ENCODE results near the gene TNFRSF18.

The TNFRSF18 gene

DNA sequence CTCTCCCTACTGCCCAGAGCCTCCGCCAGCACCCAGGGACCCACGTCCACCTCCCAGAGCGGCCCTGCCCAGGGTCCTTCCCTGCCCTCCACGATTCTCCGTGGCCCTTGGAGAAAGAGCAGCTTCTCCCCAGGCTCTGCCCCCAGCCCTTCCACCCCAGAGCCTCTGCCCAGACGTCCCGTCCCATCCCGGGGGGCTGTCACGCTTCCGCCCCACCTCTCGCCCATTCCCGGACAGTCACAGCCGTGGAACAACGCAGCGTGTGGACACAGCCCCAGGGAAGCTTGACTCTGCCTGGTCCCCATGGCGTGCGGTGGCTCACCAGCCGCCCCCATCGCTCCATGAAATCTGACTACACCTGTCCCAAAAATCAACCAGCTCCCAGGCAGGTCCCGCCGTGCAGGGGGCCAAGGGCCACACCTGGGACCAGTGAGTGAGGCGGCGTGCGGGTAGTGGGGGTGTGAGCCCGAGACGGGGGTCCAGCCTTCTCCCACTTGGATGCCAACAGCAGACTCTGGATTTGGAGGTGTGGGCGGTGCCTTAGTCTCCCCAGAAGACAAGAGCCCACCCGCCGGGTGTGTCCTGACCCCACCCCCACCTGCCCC lies 45.2 kb downstream of the TNFRSF18 start:
- no peak for DNase-seq

DNA sequence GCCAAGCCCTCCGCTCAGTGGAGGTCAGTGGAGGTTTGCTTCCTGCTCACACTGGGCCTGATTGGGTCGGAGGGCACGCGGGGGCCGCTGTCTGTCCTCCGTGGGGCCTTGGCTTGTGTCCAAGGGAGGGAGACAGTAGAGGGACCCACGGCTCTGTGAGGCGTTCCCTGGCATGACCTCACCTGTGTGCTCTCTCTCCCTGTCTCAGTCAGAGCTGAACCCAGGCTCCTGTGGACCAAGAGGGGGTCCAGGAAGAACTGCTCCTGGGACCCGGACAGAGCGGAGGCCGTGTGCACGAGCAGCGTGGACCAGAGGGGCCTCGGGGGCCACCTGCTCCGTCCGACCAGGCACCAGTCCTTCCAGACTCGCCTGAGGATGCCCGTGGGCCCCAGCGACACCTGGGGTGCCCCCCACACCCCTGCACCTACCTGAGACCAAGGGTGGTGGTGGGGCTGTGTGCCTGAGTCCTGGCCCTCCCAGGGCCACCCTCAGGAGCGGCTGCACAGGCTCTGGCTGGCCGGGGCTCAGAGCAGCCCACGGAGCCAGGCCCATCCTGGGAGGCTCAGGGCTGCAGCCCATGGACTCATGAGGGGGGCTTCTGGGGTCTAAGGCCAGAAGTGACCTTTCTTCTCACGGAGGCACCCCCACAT lies 46.0 kb downstream of the TNFRSF18 start:
- no peak for DNase-seq

DNA sequence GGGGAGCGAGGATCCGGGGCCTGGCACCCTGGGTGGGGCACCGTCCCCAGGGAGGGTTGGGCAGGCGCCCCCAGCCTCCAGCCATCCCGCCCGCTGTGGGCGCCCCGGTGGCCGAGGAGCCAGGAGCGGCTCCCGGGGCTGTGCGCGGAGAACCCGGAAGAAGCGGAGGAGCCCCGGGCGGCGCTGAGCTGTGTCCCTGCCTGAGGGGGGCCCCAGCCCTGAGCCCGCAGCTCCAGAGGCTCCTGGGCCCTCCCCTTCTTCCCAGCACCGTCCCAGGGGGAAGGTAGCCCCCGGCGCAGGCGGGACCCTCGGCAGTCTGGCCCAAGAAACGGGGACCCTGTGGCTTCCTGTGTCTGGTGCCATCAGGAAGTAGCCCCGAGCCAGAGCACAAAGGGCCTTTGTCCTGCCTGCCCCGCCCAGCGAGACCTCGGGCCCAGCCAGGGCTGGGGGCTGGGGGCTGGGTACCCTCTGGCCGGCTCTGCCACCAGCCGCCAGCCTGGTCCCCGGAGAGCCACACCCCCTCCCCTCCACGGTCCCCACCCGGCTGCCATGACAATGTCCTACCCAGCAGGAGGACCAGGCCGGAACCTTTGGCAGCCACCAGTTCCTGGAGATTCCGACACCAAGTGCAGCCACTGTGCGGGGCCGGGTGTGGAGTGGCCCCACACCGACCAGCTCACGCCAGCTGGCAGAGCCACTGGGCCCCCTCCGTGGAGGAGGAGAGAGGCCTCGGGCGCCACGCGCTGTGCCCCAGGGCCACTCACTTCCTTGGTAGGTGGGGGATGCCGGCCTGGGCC lies 48.3 kb downstream of the TNFRSF18 start:
- DNase-seq, result peak; percentile 55

DNA sequence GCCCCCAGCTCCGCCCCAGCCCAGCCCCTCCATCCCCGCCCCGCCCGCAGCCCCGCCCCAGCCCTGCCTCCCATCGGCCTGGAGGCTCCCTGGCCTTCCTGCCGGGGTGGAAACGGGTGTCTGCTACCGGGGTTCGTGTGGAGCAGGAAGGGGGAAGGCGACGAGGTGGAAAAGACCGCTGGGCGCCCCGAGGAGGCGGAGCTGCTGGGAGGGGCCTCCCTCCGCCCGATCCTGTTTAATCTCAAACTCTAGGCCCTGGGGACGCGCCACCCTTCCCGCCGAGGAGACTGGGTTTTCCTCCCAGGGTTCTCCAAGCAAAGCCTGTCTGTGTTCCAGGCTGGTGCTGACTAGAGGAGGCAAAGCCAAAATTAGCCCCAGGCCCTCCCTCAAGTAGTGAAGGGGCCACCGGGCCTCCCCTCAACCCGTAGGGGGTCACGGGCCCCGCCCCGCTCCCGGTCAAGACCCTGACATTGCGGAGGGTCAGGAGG lies 48.9 kb downstream of the TNFRSF18 start:
- DNase-seq, result peak; percentile 63

DNA sequence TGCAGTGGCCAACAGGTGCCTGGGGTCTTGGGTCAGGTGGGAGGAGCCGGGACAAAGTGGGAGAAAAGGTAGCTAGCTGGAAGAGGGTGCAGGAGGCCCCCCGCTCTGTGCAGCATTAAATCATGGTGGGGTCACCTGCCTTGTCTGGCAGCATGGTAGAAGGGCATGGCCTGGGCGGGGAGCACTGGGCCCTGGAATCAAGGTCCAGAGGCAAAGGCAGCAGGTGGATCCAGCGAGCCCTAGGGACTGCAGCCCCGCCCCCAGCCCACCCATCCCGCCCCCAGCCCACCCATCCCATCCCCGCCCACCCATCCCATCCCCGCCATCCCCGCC lies 49.4 kb downstream of the TNFRSF18 start:
- DNase-seq, result no peak

DNA sequence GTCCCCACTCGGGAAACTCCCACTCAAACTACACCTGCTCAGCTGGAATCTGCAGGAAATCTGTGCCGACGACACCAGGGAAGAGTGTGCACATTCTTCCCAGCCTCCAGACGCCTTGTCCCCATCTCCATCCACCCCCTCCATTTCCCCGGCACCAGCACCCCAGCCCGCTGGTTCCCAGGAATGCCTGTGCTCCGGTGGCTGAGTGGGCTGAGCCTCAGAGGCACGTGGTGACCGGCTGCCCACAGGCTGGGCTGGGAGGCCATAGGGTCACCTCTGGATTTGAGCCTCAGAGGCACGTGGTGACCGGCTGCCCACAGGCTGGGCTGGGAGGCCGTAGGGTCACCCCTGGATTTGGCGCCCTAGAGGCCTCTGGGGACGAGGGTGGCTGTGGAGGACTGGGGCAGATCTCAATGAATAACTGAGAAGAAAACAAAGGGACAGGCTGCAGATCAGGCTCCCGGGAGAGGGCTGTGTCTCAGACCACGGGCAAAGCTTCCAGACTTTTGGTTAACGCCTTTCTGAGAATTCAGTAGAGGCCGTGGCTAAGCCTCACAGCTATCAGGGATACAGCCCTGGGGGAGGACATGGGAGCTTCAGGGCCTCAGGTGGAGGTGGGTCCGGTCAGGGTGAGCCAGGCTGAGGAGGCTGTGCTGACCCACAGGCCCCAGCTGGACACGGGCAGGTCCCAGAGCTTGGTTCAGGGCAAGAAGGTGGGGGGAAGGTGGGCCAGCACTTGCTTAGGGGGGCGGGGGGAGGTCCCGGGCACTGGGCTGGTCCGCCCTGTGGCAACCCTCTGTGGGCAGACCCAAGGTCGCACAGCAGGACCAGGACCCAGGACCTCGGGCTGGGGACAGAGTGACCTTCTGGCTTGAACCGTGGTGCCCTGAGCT lies 50.0 kb downstream of the TNFRSF18 start:
- no peak for DNase-seq

DNA sequence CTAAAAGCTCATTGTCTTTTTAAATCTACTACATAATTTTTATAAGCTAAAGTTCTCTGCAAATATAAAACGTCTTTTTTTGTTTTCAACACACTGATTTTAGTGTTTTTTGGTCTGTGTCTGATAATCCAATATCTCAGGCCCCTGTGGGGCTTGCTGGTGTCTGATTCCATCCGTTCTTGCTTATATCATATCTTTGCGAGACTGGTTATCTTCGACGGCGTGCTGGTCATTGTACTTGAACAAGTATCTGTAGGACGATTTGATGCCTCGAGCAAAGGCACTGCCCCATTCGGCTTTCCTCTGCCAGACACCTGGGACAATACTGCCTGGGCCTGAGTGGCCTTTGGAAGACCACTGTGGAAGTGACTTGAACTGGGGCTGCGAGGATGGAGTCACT lies 51.1 kb downstream of the TNFRSF18 start:
- no peak for DNase-seq

DNA sequence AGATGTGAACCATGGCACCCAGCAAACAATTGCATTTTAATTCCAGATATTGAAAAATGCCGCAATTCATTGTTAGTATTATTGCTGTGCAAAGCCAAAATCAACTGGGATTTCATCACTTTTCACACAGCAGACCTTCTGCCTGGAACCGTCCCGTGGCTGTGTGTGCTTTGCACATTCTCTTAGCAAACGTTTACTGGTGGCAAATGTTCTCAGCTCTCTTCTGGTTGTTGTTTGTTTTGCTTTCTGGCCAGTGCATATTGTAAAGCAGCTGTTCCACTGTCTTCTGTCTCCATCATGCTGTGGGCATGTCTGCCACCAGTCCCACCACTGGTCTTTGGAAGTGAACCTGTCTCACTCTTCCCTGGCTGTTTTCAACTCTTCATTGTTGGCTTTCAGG lies 52.5 kb downstream of the TNFRSF18 start:
- DNase-seq, result no peak

Measured in activated CD4-positive, CD25-positive, alpha-beta regulatory T cell treated with anti-CD3 and anti-CD28 coated beads, Interleukin-2, amount 50 U/mL, for 72 hours (primary cell).